Measurements from ENCODE around the gene ETFA. TPM values are rescaled to one million over a fixed set of nuclear protein-coding genes. Genes with fewer than 3 reads are reported as not detected.

ETFA gene
- total and polyA plus RNA-seq, 2 of the 8 experiments (the other 6 are each of a cell fraction or from before 2014, with no cell fraction given), result 60.9 to 90.0 TPM

GRCh38 chr15:76339305-76340197 is 28.3 kb upstream of the ETFA start (continued):
- TF ChIP-seq BCL11A (IDR thresholded peaks at IDR 0.05; ENCODE audit: low read depth in 2 of 2, low read length in 2 of 2), result no peak
- TF ChIP-seq KDM4A (IDR thresholded peaks at IDR 0.05; ENCODE audit: low read depth, low read length, severe bottlenecking), result peak; percentile 35
- peak; percentile 100 for TF ChIP-seq RNF2 (IDR thresholded peaks at IDR 0.05; ENCODE audit: borderline replicate concordance, low read depth, low read length, missing control alignments, poor library complexity, severe bottlenecking)
- no peak for TF ChIP-seq HDAC6 (IDR thresholded peaks at IDR 0.05; ENCODE audit: low read depth, low read length)
- no peak for TF ChIP-seq SP1 (IDR thresholded peaks at IDR 0.05; ENCODE audit: low read depth, low read length)
- no peak for TF ChIP-seq BACH1 (IDR thresholded peaks at IDR 0.05; ENCODE audit: low read length)
- no peak for TF ChIP-seq JUN (IDR thresholded peaks at IDR 0.05; ENCODE audit: low read depth, low read length)
- TF ChIP-seq SRF (IDR thresholded peaks at IDR 0.05; ENCODE audit: low read depth, low read length), result no peak
- no peak for TF ChIP-seq TAF7 (optimal IDR thresholded peaks at IDR 0.05; ENCODE audit: borderline replicate concordance, low read depth, low read length)
- no peak for TF ChIP-seq RFX5 (IDR thresholded peaks at IDR 0.05; ENCODE audit: borderline replicate concordance, low read depth, low read length)
- TF ChIP-seq NANOG (IDR thresholded peaks at IDR 0.05; ENCODE audit: insufficient read depth, low read depth, low read length, poor library complexity, severe bottlenecking), result no peak
- no peak for TF ChIP-seq ATF3 (IDR thresholded peaks at IDR 0.05; ENCODE audit: insufficient read depth, low read depth, low read length)
- no peak for TF ChIP-seq PHF8 (conservative IDR thresholded peaks at IDR 0.05; ENCODE audit: low read depth, low read length)
- TF ChIP-seq CREB1 (IDR thresholded peaks at IDR 0.05), result no peak
- no peak for TF ChIP-seq CHD2 (IDR thresholded peaks at IDR 0.05; ENCODE audit: low read length)
- TF ChIP-seq SIN3A (conservative IDR thresholded peaks at IDR 0.05 in 1 of 2, IDR thresholded peaks at IDR 0.05 in 1 of 2; ENCODE audit: low read depth in 1 of 2, low read length in 2 of 2), result no peak
- TF ChIP-seq ZNF274 (IDR thresholded peaks at IDR 0.05; ENCODE audit: borderline replicate concordance, extremely low read depth, low read length), result no peak
- no peak for TF ChIP-seq HDAC2 (IDR thresholded peaks at IDR 0.05; ENCODE audit: borderline replicate concordance in 1 of 2, low read depth in 2 of 2, low read length in 2 of 2)
- no peak for TF ChIP-seq JUND (IDR thresholded peaks at IDR 0.05; ENCODE audit: low read length)

All from H1 (cell line).